K562 (cell line): ENCODE data around the gene CRK. TPM values are rescaled to one million over a fixed set of nuclear protein-coding genes. Genes with fewer than 3 reads are reported as not detected.

Experiments
- CTCF ChIP-seq, 3 experiments: IDR thresholded peaks in 2 of 3; conservative IDR thresholded peaks in 1 of 3; 2 replicates each; pipeline ENCODE4 v1.5.1; 2011 to 2012; ENCODE audit warnings: low read length in 3 of 3, mild to moderate bottlenecking in 3 of 3, control low read depth in 2 of 3, improper control_type of control experiment in 1 of 3, inconsistent platforms in 1 of 3, low read depth in 1 of 3, mixed read lengths in 1 of 3, moderate library complexity in 1 of 3; ENCODE audit not compliant: insufficient read depth in 2 of 3
- E4F1 ChIP-seq: fragments of 250-450 bp; sonication (Bioruptor Pico); IDR thresholded peaks from 2 replicates; pipeline ENCODE4 v1.5.0; 2021; ENCODE audit warnings: mild to moderate bottlenecking, borderline replicate concordance
- EHMT2 ChIP-seq: fragments of 450-650 bp; IDR thresholded peaks from 2 replicates; pipeline ENCODE4 v1.6.1; 2018; ENCODE audit warnings: antibody characterized with exemption
- GTF2F1 ChIP-seq: IDR thresholded peaks from 2 replicates; pipeline ENCODE4 v1.6.1; 2011; ENCODE audit warnings: low read depth, low read length, improper control_type of control experiment
- GTF3C2 ChIP-seq: IDR thresholded peaks from 3 replicates; pipeline ENCODE4 v1.6.1; 2011; ENCODE audit warnings: borderline replicate concordance, mild to moderate bottlenecking, moderate library complexity; ENCODE audit not compliant: insufficient read length; ENCODE audit errors: extremely low read depth
- ILF3 ChIP-seq: fragments of 450-650 bp; IDR thresholded peaks from 2 replicates; pipeline ENCODE4 v1.6.1; 2018; ENCODE audit warnings: antibody characterized with exemption, mild to moderate bottlenecking, moderate library complexity, borderline replicate concordance
- KLF1 ChIP-seq: fragments of 450-650 bp; IDR thresholded peaks from 2 replicates; pipeline ENCODE4 v1.6.1; 2016; ENCODE audit warnings: missing genetic modification characterization, missing compliant biosample characterization
- NEUROD1 ChIP-seq: fragments of 150-350 bp; IDR thresholded peaks from 2 replicates; pipeline ENCODE4 v1.6.1; 2014; ENCODE audit warnings: borderline replicate concordance, low read length, low read depth; ENCODE audit not compliant: partially characterized antibody
- NRF1 ChIP-seq, 2 experiments: fragments of 450-650 bp; IDR thresholded peaks in 1 of 2; conservative IDR thresholded peaks in 1 of 2; 2 replicates each; pipeline ENCODE4 v1.6.1; 2014; ENCODE audit warnings: mild to moderate bottlenecking in 2 of 2
- POU5F1 ChIP-seq: fragments of 150-350 bp; IDR thresholded peaks from 2 replicates; pipeline ENCODE4 v1.6.1; 2014; ENCODE audit warnings: borderline replicate concordance, low read length, low read depth, mild to moderate bottlenecking; ENCODE audit not compliant: partially characterized antibody
- RB1 ChIP-seq: fragments of 450-650 bp; IDR thresholded peaks from 2 replicates; pipeline ENCODE4 v1.6.1; 2017; ENCODE audit warnings: low read depth, mild to moderate bottlenecking
- SOX6 ChIP-seq: fragments of 450-650 bp; IDR thresholded peaks from 2 replicates; pipeline ENCODE4 v1.6.1; 2014; ENCODE audit warnings: mild to moderate bottlenecking
- VEZF1 ChIP-seq: fragments of 200-800 bp; sonication (Bioruptor generic); IDR thresholded peaks from 2 replicates; pipeline ENCODE4 v1.6.1; 2017; ENCODE audit warnings: missing genetic modification characterization, missing compliant biosample characterization
- ZBTB7A ChIP-seq: IDR thresholded peaks from 2 replicates; pipeline ENCODE4 v1.6.1; 2011; ENCODE audit warnings: low read depth, mild to moderate bottlenecking, low read length, moderate library complexity, borderline replicate concordance; ENCODE audit not compliant: control insufficient read depth
- polyA plus RNA-seq, 8 experiments: library from polyadenylated mRNA; depleted of rRNA in 4 of 8; stranded (reverse) in 5 of 8; unstranded in 3 of 8; fragments of >200 nt; fragmentation: Nextera tagmentation in 2 of 8; fragmentation: Illumina TruSeq in 1 of 8; extraction: Ambion mirVana in 2 of 8; extraction: Trizol in 1 of 8; gene quantifications; 2 replicates each; pipeline versions ENCODE4 v1.2.1 to v1.2.3, GENCODE V29; 2011 to 2014; ENCODE audit warnings: inconsistent platforms in 1 of 8, missing spikeins in 1 of 8
- total RNA-seq, 7 experiments: library from RNA; depleted of rRNA in 6 of 7; stranded (reverse); fragments of >200 nt in 6 of 7; fragmentation: Illumina TruSeq in 2 of 7; extraction: Trizol in 2 of 7; gene quantifications; 2 replicates each; pipeline versions ENCODE4 v1.2.1 to v1.2.3, GENCODE V29; 2011 to 2021; ENCODE audit warnings: low replicate concordance in 1 of 7

The CRK gene
- total and polyA plus RNA-seq, 9 of the 15 experiments (the other 6 are each of a cell fraction or from before 2014, with no cell fraction given) = 13.1 to 40.2 (median 26.1) TPM

GRCh38 chr17:1455797-1456599 lies at the start of gene CRK (continued):
- TF ChIP-seq GTF3C2 = no peak
- peak; percentile 11 for TF ChIP-seq POU5F1
- TF ChIP-seq E4F1 (CRISPR knock-in tag) = no peak
- TF ChIP-seq GTF2F1 = no peak
- TF ChIP-seq VEZF1 (CRISPR knock-in tag) = peak; percentile 73
- no peak for TF ChIP-seq EHMT2
- TF ChIP-seq SOX6 = no peak
- 0 out of 2 replicates have a peak, but pooled peaks have one; percentile 40 for TF ChIP-seq ILF3
- TF ChIP-seq ZBTB7A = peak; percentile 52; the same call in 1 of the 2 replicates
- TF ChIP-seq NEUROD1 = no peak
- TF ChIP-seq RB1 = peak; percentile 77; the same call in 1 of the 2 replicates
- TF ChIP-seq CTCF (IDR thresholded peaks at IDR 0.05 in 2 of 3, conservative IDR thresholded peaks at IDR 0.05 in 1 of 3; ENCODE audit: insufficient read depth in 2 of 3, low read depth in 1 of 3, low read length in 3 of 3) = peak in 1 of 3 experiments; percentile 18; a peak in 2 of 6 replicates
- 0 out of 2 replicates have a peak, but pooled peaks have one; percentile 53 for TF ChIP-seq KLF1 (tag)
- peak; percentile 96 for TF ChIP-seq NRF1 (conservative IDR thresholded peaks at IDR 0.05 in 1 of 2, IDR thresholded peaks at IDR 0.05 in 1 of 2)
